Kidney capillary endothelial cell (primary cell): ENCODE measurements around the gene CRB1.
A peak's percentile ranks its signal among the peaks of the same experiment; 100 is the strongest.
"Not testable (repeated sequence)": the region's sequence is repeated elsewhere in the genome, so short reads cannot be mapped to it uniquely, and the experiment has no call there.

ENCODE experiments used
- DNase-seq: peaks from one replicate; pipeline ENCODE4 v3.0.0-alpha.2; 2018; ENCODE audit warnings: low spot score

The CRB1 gene

DNA sequence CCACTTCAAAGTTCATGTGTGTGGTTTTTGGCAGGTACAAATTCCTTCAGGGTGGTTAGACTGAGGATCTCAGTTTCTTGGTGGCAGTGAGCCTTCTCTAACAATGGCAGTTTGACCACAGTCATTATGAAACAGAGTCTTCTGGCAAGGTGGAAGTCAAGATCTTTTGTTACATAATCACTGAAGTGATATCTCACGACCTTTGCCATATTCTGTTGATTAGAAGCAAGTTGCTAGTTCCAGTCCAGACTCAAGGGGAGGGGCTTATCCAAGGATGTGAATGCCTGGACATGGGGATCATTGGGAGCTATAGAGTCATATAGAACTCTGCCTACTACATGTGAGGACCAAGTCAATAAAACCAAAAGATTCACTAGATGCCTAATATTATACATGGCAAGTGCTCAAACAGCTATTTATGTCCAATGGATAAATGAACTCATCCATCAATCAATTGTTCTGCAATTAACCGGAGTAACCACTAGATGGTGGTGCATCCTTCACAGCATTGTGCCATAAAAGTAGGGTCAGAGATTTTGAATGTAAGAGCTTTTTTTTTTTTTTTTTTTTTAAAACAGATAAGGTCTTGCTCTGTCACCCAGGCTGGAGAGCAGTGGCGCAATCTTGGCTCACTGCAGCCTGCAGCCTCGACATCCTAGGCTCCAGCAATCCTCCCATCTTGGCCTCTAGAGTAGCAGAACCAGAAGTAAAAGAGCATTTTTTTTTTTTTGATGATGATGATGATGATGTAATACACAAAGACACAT lies 131.9 kb downstream of the CRB1 start:
- peak; percentile 35 for DNase-seq

DNA sequence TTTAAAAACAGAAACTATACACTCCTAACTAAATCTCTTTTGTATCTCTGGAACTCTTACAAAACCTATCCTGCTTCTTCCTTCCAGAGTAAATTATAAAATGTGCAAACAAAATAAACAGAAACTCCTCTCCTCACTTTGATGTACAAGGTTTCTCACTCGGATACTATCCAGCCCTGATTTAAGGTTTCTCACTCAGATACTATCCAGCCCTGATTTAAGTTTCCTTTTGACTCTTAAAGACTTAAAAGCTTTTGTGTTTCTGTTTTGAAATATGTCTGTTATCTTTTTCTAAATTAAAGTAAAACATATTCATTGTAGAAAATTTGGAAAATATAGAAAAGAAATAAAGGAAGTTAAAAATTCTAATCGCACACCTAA lies 132.5 kb downstream of the CRB1 start:
- DNase-seq = no peak

DNA sequence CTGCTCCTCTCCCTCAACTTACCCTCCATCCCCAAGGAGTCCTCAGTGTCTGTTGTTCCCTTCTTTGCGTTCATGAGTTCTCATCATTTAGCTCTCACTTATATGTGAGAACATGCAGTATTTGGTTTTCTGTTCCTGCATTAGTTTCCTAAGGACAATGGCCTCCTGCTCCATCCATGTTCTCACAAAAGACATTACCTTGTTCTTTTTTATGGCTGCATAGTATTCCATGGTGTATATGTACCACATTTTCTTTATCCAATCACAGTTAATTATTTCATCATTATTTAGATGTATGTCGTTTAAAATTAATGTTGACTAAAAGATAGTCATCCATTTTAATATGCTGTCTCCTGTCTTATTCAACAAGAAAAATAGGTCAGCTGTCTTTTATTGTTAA lies 134.1 kb downstream of the CRB1 start:
- DNase-seq = no peak

DNA sequence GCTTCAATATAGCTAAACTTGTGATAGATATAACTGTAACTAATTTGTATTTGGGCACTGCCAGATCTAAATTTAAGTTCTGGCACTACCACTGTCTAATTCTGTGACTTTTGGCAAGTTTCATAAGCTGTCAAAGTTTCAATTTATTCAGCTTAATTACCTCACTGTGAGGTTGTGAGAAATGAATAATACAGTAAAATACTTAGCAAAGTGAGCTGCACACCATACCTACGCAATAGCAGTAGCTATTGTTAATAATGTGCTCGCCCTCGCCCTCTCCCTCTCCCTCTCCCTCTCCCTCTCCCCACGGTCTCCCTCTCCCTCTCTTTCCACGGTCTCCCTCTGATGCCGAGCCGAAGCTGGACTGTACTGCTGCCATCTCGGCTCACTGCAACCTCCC lies 136.7 kb downstream of the CRB1 start:
- not testable (repeated sequence) for DNase-seq

DNA sequence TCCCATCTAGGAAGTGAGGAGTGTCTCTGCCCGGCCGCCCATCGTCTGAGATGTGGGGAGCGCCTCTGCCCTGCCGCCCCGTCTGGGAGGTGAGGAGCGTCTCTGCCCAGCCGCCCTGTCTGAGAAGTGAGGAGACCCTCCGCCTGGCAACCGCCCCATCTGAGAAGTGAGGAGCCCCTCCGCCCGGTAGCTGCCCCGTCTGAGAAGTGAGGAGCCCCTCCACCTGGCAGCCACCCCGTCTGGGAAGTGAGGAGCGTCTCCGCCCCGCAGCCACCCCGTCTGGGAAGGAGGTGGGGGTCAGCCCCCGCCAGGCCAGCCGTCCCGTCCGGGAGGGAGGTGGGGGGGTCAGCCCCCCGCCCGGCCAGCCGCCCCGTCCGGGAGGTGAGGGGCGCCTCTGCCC lies 137.6 kb downstream of the CRB1 start:
- DNase-seq = not testable (repeated sequence)

DNA sequence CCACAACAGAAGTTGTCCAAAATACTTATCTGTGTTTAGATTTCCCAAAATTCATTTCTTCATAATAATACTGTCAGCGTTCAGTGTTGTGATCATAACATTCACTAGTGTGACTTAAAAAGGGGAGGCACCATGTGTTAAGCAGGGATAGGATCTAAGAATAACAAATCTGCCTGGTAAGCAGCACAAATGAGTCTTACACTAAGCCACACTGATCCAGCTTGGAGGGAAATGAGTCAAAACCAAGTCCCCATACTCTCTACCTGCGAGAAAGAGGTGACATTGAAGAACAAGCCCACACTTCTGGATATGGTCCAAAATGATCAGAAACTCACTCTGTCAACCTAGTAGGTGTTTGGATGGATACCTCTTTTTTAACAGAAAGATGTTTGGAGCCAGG lies 145.5 kb downstream of the CRB1 start:
- no peak for DNase-seq

DNA sequence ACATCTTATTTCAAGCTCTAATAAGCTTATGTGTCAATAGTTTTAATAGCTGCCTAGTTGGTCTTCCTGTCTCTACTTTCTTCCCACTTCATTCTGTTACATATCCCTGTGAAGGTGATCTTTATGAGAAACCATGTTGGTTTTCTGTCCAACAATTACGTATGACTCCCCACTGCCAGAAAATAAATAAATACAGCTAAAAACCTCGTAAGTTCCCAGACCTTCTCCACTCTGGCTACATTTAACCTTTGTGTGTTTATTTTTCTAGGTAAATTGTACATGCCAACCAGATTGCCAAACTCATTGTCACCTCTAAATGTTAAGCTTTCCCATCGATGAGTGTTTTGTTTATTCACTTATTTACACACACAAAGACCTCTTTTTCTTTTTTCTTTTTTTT lies 147.2 kb downstream of the CRB1 start:
- DNase-seq = no peak

DNA sequence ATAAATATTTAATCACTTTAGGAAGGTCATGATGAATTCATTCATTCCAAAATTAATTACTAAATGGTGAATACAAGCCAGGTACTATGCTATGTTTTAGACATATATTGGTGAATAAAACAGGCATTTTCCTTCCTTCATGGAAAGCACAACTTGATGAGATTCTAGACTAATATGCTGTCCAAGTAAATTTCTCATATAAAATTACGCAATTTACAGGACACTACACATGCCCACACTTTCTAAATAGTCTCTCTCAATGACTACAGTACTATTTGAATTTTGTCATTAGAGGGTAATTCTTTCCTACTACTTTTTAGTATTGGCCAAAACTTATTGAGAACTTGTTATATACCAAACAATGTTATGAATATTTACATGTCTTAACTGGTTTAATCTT lies 150.6 kb downstream of the CRB1 start:
- DNase-seq = no peak

DNA sequence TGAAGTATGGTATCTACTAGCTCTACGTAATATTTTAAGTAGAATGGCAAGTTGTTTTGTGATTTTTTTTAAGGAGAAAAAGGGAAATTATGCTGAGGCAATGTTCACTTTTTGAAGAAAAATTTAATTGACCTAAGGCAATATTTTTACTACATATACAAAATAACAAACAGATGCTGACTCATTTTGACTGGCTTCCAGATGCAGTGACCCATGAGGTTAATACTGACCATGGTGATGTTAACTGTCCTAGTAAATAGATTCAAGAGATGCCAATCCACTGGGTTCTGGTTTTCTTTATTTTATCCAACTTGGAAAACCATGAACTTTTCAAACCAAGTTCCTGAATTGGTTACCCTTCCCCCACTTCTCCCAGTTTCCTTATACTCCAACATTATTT lies 154.9 kb downstream of the CRB1 start:
- no peak for DNase-seq

DNA sequence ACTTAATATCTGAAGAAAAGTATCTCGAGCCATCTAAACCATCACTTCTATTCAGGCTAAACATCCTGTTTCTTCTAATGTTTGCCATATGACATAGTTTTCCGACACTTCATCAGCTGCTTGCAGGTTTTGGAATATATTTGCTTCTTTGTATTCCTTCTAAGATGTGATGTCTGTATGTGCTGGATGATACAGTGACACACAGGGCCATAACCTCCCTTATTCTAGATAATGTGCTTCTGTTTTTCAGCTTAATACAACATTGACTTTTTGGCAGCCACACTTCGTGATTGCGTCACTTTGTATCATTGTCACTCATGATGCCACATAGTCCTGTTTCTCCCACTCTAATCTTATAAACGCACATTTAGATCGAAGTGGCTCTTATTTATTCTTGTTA lies 156.3 kb downstream of the CRB1 start:
- DNase-seq = no peak

DNA sequence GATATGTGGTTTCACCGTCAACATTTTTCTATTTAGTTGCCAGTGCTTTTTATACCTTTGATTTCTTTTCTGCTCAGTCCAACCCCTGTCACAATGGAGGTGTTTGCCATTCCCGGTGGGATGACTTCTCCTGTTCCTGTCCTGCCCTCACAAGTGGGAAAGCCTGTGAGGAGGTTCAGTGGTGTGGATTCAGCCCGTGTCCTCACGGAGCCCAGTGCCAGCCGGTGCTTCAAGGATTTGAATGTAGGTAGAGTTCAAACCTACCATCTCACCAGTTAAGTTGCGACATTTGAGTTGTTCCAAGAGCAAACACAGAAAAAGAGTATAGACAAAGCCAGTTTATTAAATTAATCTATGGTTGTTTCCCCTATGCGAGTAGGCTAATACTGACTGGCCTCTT lies 161.3 kb downstream of the CRB1 start:
- no peak for DNase-seq

DNA sequence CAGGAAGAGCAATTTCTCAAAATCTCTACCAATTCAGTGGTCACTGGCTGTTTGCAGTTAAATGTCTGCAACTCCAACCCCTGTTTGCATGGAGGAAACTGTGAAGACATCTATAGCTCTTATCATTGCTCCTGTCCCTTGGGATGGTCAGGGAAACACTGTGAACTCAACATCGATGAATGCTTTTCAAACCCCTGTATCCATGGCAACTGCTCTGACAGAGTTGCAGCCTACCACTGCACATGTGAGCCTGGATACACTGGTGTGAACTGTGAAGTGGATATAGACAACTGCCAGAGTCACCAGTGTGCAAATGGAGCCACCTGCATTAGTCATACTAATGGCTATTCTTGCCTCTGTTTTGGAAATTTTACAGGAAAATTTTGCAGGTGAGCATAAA lies 167.2 kb downstream of the CRB1 start:
- DNase-seq = no peak

DNA sequence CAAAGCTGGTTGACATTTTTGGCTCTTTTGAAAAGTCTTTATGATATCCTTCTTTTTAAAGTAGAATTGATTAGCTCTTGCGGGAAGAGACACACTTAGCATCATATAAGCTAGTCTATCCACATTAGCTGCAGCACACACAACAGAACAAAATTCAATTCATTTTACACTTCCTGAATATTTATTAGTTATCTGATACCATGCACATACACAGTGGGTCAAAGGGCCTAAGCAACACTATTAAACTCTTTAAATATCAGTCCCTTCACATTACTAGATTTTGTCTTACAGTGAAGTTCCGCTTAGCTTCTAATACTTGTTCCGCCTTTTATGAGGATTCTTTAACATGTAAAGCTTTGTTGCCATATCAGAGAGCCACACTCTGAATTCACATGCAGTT lies 169.5 kb downstream of the CRB1 start:
- no peak for DNase-seq

DNA sequence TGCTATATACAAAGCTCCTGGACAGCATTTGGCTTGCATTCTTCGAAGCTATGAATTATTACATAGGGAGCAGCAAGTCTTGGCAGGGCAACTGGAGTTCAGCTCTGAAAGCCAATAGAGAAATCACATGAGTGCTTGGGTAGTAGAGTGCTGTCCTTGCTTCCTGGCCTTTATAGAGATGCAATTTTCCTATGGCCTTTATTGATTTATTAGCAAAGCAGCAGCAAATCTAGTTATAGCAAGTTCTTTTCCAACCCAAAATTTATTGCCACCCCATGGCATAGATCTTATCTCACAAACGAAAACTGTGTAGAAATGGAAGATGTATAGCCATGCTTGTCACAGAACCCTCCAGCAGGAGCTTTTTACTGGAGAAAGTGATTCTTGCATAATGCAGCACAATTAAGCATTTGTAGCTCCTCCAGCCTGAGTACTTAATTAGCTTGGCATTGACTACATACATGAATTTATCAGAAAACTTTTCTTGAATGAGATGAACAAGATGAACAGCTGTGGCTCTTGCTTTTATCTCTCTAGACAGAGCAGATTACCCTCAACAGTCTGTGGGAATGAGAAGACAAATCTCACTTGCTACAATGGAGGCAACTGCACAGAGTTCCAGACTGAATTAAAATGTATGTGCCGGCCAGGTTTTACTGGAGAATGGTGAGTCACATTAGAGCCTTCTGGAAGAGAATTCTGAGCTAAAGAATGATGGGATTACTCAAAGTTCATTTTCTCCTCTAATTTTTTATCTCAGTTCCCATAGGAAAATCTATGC lies 170.1 kb downstream of the CRB1 start:
- DNase-seq = no peak

DNA sequence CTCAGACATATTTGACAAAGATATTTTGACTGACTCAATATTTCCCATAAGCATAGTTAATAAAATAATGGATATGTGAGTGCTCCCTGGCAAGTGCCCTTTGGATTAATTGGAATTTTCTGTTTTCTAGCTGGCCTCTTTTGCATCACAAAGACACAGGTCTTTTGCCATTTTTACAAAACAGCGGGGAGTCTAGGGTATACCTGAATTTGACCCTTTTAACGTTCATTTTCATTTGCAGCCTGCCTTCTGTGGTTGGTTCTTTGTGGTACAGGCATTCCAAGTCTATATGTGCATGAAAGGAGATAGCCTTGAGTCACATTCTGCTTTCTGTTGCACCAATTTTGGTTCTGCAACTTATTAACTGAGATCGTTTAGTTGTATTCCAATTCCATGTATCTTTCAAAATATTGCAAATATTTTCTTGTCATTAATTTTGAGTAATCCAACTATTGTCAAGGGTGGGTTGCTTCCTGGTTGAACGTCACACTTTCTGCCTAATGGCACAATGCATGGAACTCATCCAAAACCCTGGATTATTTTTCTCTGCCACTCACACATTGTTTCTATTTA lies 171.7 kb downstream of the CRB1 start:
- DNase-seq = no peak

DNA sequence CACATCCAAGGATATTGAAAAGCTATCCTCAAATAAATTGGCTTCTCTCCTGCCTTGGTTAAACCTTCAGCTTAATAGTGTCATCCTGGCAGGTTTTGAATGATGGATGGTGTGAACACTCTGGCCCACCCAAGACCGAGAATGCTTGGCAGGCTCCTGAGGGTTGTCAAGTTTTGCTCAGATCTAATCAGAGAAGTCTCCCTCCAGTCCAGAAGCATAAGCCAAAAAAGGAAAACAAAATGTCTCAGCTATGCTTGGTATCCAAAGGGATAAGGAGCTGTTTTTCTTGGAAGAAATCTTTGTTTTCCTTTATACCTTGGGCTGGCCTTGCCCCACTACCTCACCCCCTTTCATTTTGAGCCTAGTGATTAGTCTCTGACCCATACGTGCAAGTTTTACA lies 172.7 kb downstream of the CRB1 start:
- no peak for DNase-seq

DNA sequence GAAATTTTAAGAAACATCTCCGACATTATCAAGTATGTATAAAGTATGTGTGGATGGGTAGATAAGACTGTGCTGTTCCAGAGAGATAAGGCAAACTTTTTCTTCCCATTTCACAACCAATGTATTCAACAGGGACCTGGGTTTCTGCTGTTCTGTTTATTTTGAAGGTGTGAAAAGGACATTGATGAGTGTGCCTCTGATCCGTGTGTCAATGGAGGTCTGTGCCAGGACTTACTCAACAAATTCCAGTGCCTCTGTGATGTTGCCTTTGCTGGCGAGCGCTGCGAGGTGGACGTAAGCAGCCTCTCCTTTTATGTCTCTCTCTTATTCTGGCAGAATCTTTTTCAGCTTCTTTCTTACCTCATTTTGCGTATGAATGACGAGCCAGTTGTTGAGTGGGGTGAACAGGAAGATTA lies 174.0 kb downstream of the CRB1 start:
- no peak for DNase-seq

DNA sequence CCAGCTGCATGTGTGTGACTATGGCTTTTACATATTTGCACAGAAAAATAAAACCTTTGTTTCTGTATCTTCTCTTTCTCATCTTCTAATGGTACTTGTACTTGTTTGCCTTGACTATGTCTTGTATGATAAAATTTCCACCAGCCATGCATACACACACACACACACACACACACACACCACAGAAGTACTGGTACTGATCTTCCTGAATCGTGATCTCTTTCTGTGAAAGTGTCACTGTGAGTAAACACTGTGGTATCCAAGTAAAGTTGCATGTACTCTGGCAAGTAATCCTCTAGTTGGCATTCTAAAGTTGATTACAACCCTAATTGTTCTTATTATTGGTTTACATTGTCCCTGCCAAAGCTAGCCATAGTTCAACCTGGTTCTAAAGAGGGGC lies 176.7 kb downstream of the CRB1 start:
- DNase-seq = no peak

DNA sequence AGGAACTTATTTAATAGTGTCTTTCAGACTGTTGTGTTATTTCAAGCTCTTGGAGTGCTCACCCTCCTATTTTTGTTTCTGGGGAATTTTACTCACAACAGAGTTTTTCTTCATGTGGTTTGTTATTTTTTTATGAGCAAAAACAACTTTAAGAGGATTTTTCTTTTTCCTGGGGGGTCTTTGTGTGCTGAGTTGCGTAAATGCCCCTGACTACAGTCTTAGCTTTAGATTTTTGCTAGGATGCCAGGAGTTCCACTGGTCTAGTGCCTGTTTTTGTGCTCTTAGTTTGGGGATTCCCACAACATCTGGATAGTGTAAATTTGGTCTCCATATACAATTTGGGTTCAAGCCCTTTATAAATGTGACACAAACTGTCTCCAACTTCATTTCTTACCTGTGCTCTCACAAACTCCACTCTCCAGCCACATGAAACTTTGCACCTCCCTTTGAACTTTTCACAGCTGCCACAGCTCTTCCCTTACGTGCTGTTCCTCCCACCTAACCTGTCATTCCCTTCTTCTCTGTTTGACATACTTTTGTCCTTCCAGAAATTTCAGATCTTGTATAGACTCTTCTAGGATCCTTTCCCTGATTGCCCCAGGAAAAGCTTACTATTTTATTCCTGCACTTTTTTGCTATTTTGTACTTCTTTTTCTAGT lies 180.2 kb downstream of the CRB1 start:
- DNase-seq = no peak

DNA sequence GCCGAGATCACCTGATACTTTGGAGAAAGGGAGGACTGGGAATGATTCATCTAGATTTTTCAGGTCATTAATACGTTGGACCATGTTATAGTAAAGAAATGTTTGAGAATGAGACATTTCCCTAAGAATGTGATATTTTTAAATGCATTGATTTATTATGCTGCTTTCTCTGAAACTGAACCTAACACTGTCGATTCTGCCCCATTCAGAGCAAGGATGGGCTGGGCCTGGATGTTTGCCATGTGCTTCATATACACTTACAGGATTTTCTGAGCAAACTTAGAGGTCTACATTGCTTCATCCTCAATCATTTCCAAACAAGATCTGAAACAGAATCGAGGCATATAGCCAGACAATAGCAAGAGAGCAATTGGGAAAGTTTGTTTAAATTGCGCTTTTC lies 183.3 kb downstream of the CRB1 start:
- no peak for DNase-seq

DNA sequence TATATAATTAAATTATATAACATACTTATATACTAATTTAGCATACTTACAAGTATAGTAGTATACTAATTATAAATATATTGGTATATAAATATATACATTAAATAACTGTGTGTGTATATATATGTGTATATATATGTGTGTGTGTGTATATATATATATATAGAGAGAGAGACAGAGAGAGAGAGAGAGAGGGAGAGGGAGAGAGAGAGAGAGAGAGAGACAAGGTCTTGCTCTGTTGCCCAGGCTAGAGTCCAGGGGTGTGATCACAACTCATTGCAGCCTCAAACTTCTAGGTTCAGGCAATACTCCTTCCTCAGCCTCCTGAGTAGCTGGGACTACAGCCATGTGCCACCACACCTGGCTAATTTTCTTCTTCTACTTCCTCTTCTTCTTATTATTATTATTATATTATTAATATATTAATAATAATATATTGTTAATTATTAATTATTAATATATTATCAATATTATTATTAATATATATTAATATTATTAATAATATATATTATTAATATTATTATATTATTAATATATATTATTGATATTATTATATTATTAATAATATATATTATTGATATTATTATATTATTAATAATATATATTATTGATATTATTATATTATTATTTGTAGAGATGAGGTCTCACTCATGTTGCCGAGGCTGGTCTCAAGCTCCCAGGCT lies 185.5 kb downstream of the CRB1 start:
- no peak for DNase-seq

DNA sequence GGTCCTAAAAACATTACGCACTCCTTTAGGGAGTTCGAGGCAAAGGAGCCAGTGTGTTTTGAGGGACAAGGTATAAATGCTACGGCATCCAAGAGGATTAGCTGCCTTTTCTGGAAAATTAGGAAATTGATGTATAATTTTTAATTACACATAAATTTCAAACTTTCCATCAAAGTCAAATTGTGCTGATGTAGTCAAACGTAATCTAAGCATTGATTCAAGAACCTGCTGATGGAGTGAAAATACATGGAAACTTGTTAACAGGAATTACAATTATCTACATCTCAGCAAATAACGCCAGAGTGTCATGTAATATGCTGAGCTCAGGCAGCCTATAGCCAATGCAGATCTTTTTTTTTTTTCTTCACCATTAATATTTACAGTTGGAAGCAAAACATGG lies 194.5 kb downstream of the CRB1 start:
- no peak for DNase-seq
